Activated naive CD4-positive, alpha-beta T cell treated with anti-CD3 and anti-CD28 coated beads for 36 hours (primary cell): Measurements from ENCODE around the gene FGGY. TPM values are rescaled to one million over a fixed set of nuclear protein-coding genes. Genes with fewer than 3 reads are reported as not detected.

Experiments used
- CTCF ChIA-PET: fragments of 350-600 bp; sonication (Branson Sonifier 250); formaldehyde crosslinking; loops from one replicate; lab custom pipeline; 2021; ENCODE audit warnings: antibody characterized with exemption; lab: Charles Lee
- DNase-seq: peaks from one replicate; pipeline ENCODE4 v3.0.0-alpha.2; 2020
- H3K27ac Mint-ChIP-seq: one replicate; pipeline ENCODE4 v1.8.0; 2021; ENCODE audit warnings: mild to moderate bottlenecking, mixed read lengths
- H3K27me3 Mint-ChIP-seq: one replicate; pipeline ENCODE4 v1.8.0; 2021; ENCODE audit warnings: low read depth, mixed read lengths
- H3K36me3 Mint-ChIP-seq: one replicate; pipeline ENCODE4 v1.8.0; 2021; ENCODE audit warnings: low read depth, mixed read lengths
- H3K4me1 Mint-ChIP-seq: one replicate; pipeline ENCODE4 v1.8.0; 2021; ENCODE audit warnings: low read depth, mixed read lengths
- H3K4me3 Mint-ChIP-seq: one replicate; pipeline ENCODE4 v1.8.0; 2021; ENCODE audit warnings: mild to moderate bottlenecking, moderate library complexity, mixed read lengths
- H3K9me3 Mint-ChIP-seq: one replicate; pipeline ENCODE4 v1.8.0; 2021; ENCODE audit warnings: mixed read lengths
- intact Hi-C: fragments of 100-400 bp; cut with micrococcal nuclease; formaldehyde crosslinking; loops from one replicate; pipeline ENCODE4 v1.15.1; 2023
- total RNA-seq, 2 experiments: library from RNA; stranded (reverse); gene quantifications; one replicate each; pipeline ENCODE4 v1.2.3, GENCODE V29; 2021

Gene FGGY
- total RNA-seq, 2 experiments from 2014 or later: 9.8 to 10.9 TPM

- no peak overlapping the region for H3K4me3 Mint-ChIP-seq
- intact Hi-C loops: no loop called here
- H3K9me3 Mint-ChIP-seq: peaks cover 19% of the 10 kb centered on the region
- DNase-seq: no peak
- H3K27ac Mint-ChIP-seq: no peak overlapping the region
- no peaks in the 10 kb centered on the region for H3K27me3 Mint-ChIP-seq
- H3K4me1 Mint-ChIP-seq: no peaks in the 10 kb centered on the region
- H3K36me3 Mint-ChIP-seq: peaks cover 14% of the 10 kb centered on the region
- CTCF ChIA-PET: interaction anchor here (0.6 kb wide), 1 partner anchor 442 kb away, joined by 4 read pairs; no protein-coding TSS in a partner anchor
Measured at GRCh38 chr1:59307591-59307990, 10.7 kb downstream of the FGGY start.

GRCh38 chr1:59308839-59309238 is 11.9 kb downstream of the FGGY start:
- H3K27ac Mint-ChIP-seq: no peak overlapping the region
- no peaks in the 10 kb centered on the region for H3K27me3 Mint-ChIP-seq
- CTCF ChIA-PET: no interaction called here
- H3K4me1 Mint-ChIP-seq: no peaks in the 10 kb centered on the region
- H3K9me3 Mint-ChIP-seq: peaks cover 19% of the 10 kb centered on the region
- no peak for DNase-seq
- H3K36me3 Mint-ChIP-seq: peaks cover 18% of the 10 kb centered on the region
- intact Hi-C loops: no loop called here
- H3K4me3 Mint-ChIP-seq: no peak overlapping the region

- Mint-ChIP-seq H3K27me3 (no peaks in the 10 kb centered on the region), H3K4me1 (no peaks in the 10 kb centered on the region), H3K36me3 (peaks cover 13% of the 10 kb centered on the region), H3K27ac (no peak overlapping the region), H3K9me3 (peaks cover 14% of the 10 kb centered on the region), H3K4me3 (no peak overlapping the region)
- CTCF ChIA-PET: no interaction called here
- intact Hi-C loops: no loop called here
- no peak for DNase-seq
Measured at GRCh38 chr1:59309392-59309791, 12.5 kb downstream of the FGGY start.

- no peak for DNase-seq
- intact Hi-C loops: no loop called here
- Mint-ChIP-seq H3K36me3 (peaks cover 10% of the 10 kb centered on the region), H3K9me3 (peaks cover 10% of the 10 kb centered on the region), H3K4me3 (no peak overlapping the region), H3K27me3 (no peaks in the 10 kb centered on the region), H3K4me1 (peaks cover under 1% of the 10 kb centered on the region), H3K27ac (no peak overlapping the region)
- CTCF ChIA-PET: no interaction called here
Measured at GRCh38 chr1:59309795-59310548, 13.1 kb downstream of the FGGY start.

- Mint-ChIP-seq H3K4me3 (no peak overlapping the region), H3K27ac (no peak overlapping the region), H3K36me3 (peaks cover 7% of the 10 kb centered on the region), H3K4me1 (peaks cover 5% of the 10 kb centered on the region), H3K9me3 (peaks cover 5% of the 10 kb centered on the region), H3K27me3 (no peaks in the 10 kb centered on the region)
- CTCF ChIA-PET: no interaction called here
- intact Hi-C loops: no loop called here
- no peak for DNase-seq
Measured at GRCh38 chr1:59310549-59311250, 13.8 kb downstream of the FGGY start.

GRCh38 chr1:59314776-59315528 is 18.1 kb downstream of the FGGY start:
- Mint-ChIP-seq H3K4me1 (peaks cover 5% of the 10 kb centered on the region), H3K36me3 (peaks cover 4% of the 10 kb centered on the region), H3K27me3 (no peaks in the 10 kb centered on the region), H3K9me3 (no peaks in the 10 kb centered on the region), H3K27ac (no peak overlapping the region), H3K4me3 (no peak overlapping the region)
- intact Hi-C loops: no loop called here
- CTCF ChIA-PET: interaction anchor here (0.7 kb wide), 1 partner anchor 367 kb away, joined by 4 read pairs; no protein-coding TSS in a partner anchor
- DNase-seq: no peak

GRCh38 chr1:59315529-59316463 is 18.9 kb downstream of the FGGY start:
- H3K27ac Mint-ChIP-seq: no peak overlapping the region
- CTCF ChIA-PET: interaction anchor here (0.7 to 1.1 kb wide), 2 partner anchors 368 to 443 kb away, joined by 3 to 4 read pairs; no protein-coding TSS in a partner anchor
- DNase-seq: no peak

GRCh38 chr1:59316497-59317128 is 19.7 kb downstream of the FGGY start:
- Mint-ChIP-seq H3K4me1 (peaks cover 5% of the 10 kb centered on the region), H3K27me3 (no peaks in the 10 kb centered on the region), H3K27ac (no peak overlapping the region), H3K4me3 (no peak overlapping the region), H3K9me3 (no peaks in the 10 kb centered on the region), H3K36me3 (peaks cover 4% of the 10 kb centered on the region)
- intact Hi-C loops: no loop called here
- CTCF ChIA-PET: interaction anchor here (1.1 kb wide), 1 partner anchor 442 kb away, joined by 3 read pairs; no protein-coding TSS in a partner anchor
- DNase-seq: no peak

More at GRCh38 chr1:59315529-59316463, 18.9 kb downstream of the FGGY start:
- Mint-ChIP-seq H3K4me3 (no peak overlapping the region), H3K36me3 (peaks cover 4% of the 10 kb centered on the region), H3K4me1 (peaks cover 5% of the 10 kb centered on the region), H3K9me3 (no peaks in the 10 kb centered on the region), H3K27me3 (no peaks in the 10 kb centered on the region)
- intact Hi-C loops: no loop called here

GRCh38 chr1:59317343-59317742 is 20.4 kb downstream of the FGGY start:
- peaks cover 4% of the 10 kb centered on the region for H3K36me3 Mint-ChIP-seq
- no peaks in the 10 kb centered on the region for H3K27me3 Mint-ChIP-seq
- peaks cover 5% of the 10 kb centered on the region for H3K4me1 Mint-ChIP-seq
- H3K4me3 Mint-ChIP-seq: no peak overlapping the region
- DNase-seq: no peak
- H3K9me3 Mint-ChIP-seq: no peaks in the 10 kb centered on the region
- intact Hi-C loops: no loop called here
- H3K27ac Mint-ChIP-seq: no peak overlapping the region
- CTCF ChIA-PET: interaction anchor here (1.1 kb wide), 1 partner anchor 442 kb away, joined by 3 read pairs; no protein-coding TSS in a partner anchor

GRCh38 chr1:59317780-59318179 is 20.9 kb downstream of the FGGY start:
- Mint-ChIP-seq H3K4me3 (no peak overlapping the region), H3K27me3 (no peaks in the 10 kb centered on the region), H3K9me3 (no peaks in the 10 kb centered on the region), H3K4me1 (peaks cover 5% of the 10 kb centered on the region), H3K36me3 (peaks cover 4% of the 10 kb centered on the region), H3K27ac (no peak overlapping the region)
- CTCF ChIA-PET: no interaction called here
- intact Hi-C loops: no loop called here
- no peak for DNase-seq

- intact Hi-C loops: no loop called here
- H3K9me3 Mint-ChIP-seq: no peaks in the 10 kb centered on the region
- H3K27me3 Mint-ChIP-seq: no peaks in the 10 kb centered on the region
- H3K36me3 Mint-ChIP-seq: peaks cover under 1% of the 10 kb centered on the region
- H3K27ac Mint-ChIP-seq: no peak overlapping the region
- CTCF ChIA-PET: no interaction called here
- no peak overlapping the region for H3K4me3 Mint-ChIP-seq
- H3K4me1 Mint-ChIP-seq: peaks cover 5% of the 10 kb centered on the region
- no peak for DNase-seq
Measured at GRCh38 chr1:59318271-59318860, 21.5 kb downstream of the FGGY start.
